ENCODE measurements around the gene PPT2.
"Not testable (repeated sequence)": the region's sequence is repeated elsewhere in the genome, so short reads cannot be mapped to it uniquely, and the experiment has no call there.

The PPT2 gene

DNA sequence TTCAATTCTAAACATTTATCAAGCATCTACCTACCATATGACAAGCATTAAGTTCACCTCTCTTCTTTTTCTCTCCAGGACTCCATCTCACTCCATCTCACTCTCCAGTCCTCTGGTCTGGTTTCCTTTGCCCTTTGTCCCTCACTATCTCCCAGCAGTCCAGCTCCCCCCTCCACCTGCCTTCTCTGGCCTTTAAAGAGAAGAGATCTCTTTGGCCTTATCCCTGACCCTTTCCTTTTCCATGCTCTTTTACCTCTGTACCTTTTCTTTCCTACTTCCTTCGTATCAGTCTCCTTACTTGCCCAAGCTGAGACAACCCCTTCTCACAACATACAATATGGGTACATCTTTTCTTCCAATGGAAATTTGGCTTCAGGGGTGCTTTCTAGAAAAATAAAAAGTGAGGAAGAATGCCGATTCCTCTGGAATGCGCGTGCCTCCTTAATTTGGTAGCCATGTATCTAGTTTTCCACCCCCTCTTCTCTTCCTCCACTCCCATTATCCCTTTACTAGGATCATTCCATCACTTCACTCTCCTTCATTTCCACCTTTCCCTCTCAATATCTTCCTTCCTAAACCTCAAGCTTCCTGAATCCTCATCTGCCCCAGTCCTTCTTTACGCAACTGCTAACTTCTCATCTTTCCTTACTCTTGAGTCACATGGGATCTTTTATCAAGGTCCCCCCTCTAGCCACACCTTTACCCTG is 22.7 kb downstream of the PPT2 start:
- no peak for DNase-seq (ENCODE audit: low read depth, low spot score)

GRCh38 chr6:32177183-32177787 is 23.3 kb downstream of the PPT2 start:
- no peak for DNase-seq (ENCODE audit: low read depth, low spot score)

- peak; percentile 100 for DNase-seq (ENCODE audit: low read depth, low spot score)
Observed at GRCh38 chr6:32177788-32178546, 24.0 kb downstream of the PPT2 start, which contains the start of gene RNF5. Gene RNF5 (plus strand): TSS chr6:32178405. CDS start chr6:32178512, 107 bp downstream.

DNA sequence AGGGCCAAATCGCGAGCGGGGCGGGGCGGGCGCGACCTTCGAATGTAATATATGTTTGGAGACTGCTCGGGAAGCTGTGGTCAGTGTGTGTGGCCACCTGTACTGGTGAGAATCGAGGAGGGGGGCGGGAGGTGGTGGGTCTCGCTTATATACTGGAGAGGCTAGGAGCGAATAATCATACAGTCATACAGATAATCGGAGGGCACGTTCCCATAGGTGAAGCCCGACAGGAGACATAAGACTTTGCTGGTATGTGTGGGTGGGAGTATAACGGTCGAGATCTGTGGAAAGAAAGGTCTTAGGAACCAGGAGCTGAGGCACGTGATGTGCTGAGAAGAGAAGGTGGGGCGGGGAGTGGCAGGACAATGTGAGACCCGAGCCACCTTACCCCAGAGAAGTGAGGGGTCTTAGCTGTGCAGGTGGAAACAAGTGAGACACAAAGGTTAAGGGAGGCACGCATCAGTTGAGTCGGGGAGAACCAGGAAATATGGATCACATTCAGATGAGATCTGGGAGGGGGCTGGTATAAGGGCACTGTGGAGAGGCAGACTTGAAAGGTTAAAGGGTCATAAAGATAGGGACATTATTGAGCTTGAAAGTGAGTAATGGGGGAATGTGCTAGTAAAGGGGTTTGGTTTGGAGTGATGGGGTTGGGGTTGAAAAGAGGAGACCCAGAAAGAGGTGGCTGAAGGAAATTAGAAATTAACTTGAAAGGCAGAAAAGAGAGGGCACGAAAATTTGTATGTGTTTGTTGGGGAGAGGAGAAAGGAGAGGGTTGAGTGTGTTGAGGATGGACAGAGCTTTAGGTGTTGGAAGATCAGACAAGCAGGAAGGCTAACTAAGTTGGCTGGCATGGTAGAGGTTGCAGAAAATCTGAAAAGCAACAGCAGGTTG is 24.9 kb downstream of the PPT2 start:
- no peak for DNase-seq (ENCODE audit: low read depth, low spot score)

DNA sequence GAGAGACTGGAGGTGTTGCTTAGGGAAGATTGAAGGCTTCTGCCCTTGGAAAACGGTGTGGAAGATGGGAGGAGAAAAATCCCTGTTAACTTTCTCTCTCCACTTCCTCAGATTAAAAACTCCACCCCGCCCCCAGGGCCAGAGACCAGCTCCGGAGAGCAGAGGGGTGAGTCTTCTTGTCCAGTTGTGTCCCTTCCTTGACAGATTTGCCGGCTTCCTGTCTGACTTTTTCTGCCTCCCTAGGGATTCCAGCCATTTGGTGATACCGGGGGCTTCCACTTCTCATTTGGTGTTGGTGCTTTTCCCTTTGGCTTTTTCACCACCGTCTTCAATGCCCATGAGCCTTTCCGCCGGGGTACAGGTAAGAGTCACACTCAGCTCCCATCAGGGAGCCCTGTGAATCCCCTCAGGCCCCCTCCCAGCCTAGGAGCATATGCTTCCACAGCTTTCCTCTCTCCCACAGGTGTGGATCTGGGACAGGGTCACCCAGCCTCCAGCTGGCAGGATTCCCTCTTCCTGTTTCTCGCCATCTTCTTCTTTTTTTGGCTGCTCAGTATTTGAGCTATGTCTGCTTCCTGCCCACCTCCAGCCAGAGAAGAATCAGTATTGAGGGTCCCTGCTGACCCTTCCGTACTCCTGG is 25.9 kb downstream of the PPT2 start:
- DNase-seq (ENCODE audit: low read depth, low spot score): no peak

- DNase-seq (ENCODE audit: low read depth, low spot score): no peak
Observed at GRCh38 chr6:32181148-32181702, 27.3 kb downstream of the PPT2 start.

DNA sequence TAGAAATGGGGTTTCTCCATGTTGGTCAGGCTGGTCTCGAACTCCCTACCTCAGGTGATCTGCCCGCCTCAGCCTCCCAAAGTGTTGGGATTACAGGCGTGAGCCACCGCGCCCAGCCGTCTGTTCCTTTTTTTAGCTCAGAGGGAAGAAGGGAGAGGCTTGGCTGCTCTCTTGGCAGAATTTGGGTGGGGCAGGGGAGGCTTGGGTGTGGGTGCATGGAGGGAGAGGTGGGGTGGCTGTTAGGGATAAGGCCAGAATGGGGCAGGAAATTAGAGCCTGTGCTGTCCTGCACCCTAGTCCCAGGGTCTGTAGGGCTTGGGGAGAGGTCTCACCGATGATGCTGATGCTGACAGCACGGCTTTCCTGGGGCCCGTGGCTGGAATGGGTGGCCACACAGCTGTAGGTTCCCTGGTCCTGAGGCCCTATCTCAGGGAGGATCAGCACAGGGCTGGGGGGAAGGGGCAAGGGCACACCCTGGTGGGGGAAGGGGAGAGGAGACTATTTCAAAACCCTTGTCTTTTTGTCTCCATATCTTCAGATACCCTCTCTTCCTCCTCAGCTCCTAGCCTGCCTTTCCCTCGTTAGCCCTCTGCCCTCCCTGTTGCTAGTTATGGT is 28.1 kb downstream of the PPT2 start:
- no peak for DNase-seq (ENCODE audit: low read depth, low spot score)

GRCh38 chr6:32182555-32182981 is 28.6 kb downstream of the PPT2 start:
- no peak for DNase-seq (ENCODE audit: low read depth, low spot score)

DNA sequence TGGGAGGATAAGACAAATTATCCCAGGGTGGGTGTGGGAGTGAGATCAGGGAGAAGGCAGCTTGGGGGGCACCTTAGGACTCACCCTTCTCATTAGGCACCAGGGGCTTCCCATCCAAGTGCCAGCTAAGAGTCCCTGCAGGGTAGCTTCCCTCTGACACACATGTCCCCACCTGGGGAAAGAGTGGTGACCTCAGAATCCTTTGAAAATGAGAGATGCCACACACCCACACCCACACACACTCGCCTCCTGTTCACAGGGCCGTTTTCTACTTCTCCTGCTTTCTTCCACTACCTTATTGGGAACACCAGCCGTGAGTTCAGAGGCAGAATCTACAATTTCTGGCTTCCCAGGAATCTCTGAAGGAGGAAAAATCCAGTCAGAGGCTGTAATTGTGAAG is 29.1 kb downstream of the PPT2 start:
- no peak for DNase-seq (ENCODE audit: low read depth, low spot score)

- DNase-seq (ENCODE audit: low read depth, low spot score): no peak
Observed at GRCh38 chr6:32183483-32184083, 29.6 kb downstream of the PPT2 start.

- DNase-seq (ENCODE audit: low read depth, low spot score): no peak
Observed at GRCh38 chr6:32184084-32184640, 30.2 kb downstream of the PPT2 start, which contains the start of gene AGER. Gene AGER (minus strand): TSS chr6:32184253. CDS start chr6:32184222, 31 bp downstream.

GRCh38 chr6:32185681-32186131 is 31.8 kb downstream of the PPT2 start:
- not testable (repeated sequence) for DNase-seq (ENCODE audit: low read depth, low spot score)

- not testable (repeated sequence) for DNase-seq (ENCODE audit: low read depth, low spot score)
Observed at GRCh38 chr6:32186151-32186840, 32.4 kb downstream of the PPT2 start.

DNA sequence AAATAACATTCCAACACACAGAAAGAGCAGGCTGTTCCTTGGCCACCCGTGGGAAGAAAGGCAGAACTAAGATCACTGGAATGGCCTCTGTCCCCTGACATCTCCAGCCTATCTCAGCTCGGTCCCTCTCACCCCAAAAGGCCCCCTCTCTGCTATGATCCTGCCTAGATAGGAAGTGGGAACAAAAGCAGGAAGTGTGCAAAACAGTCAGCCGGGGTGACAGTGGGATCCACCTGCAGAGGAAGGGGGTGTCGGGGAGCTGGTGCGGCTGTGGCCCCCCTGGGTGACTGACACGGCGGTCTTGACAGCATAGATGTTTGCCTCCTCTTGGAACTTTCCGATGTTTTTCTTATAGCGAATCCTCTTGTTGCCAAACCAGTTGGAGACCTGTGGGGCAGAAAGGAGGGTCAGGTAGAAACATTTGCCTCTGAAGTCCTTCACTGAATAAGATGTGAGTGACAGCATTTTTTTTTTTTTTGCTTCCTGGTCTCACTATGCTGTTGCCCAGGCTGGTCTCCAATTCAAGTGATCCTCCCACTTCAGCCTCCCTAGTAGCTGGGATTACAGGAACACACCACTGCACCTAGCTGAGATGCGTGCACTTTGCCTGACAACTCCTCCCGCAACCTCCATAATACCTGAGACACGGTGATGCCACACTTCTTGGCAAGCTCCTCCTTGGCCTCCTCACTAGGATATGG is 33.2 kb downstream of the PPT2 start:
- DNase-seq (ENCODE audit: low read depth, low spot score): no peak

- not testable (repeated sequence) for DNase-seq (ENCODE audit: low read depth, low spot score)
Observed at GRCh38 chr6:32187725-32188380, 33.9 kb downstream of the PPT2 start.

- DNase-seq (ENCODE audit: low read depth, low spot score): no peak
Observed at GRCh38 chr6:32188381-32189068, 34.6 kb downstream of the PPT2 start.

All from brain pericyte (primary cell).